PC-9 (cell line): ENCODE data around the gene FAM120C.

Experiments
- EZH2 ChIP-seq: fragments of 200-600 bp; sonication (generic); IDR thresholded peaks from 2 replicates; pipeline ENCODE4 v1.8.0; 2017; ENCODE audit warnings: antibody characterized with exemption, low read depth
- TF ChIP-seq, protein P1 (sequence below): fragments of 200-600 bp; sonication (generic); conservative IDR thresholded peaks from 2 replicates; pipeline ENCODE4 v1.6.1; 2017; ENCODE audit warnings: mixed run types, antibody characterized with exemption, mild to moderate bottlenecking, moderate library complexity

GRCh38 chrX:54172455-54172854 is 10.6 kb downstream of the FAM120C start:
- TF ChIP-seq, protein P1, sequence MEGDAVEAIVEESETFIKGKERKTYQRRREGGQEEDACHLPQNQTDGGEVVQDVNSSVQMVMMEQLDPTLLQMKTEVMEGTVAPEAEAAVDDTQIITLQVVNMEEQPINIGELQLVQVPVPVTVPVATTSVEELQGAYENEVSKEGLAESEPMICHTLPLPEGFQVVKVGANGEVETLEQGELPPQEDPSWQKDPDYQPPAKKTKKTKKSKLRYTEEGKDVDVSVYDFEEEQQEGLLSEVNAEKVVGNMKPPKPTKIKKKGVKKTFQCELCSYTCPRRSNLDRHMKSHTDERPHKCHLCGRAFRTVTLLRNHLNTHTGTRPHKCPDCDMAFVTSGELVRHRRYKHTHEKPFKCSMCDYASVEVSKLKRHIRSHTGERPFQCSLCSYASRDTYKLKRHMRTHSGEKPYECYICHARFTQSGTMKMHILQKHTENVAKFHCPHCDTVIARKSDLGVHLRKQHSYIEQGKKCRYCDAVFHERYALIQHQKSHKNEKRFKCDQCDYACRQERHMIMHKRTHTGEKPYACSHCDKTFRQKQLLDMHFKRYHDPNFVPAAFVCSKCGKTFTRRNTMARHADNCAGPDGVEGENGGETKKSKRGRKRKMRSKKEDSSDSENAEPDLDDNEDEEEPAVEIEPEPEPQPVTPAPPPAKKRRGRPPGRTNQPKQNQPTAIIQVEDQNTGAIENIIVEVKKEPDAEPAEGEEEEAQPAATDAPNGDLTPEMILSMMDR, result no peak
- no peak for TF ChIP-seq EZH2
